ENCODE data around the gene POU3F4. TPM values are rescaled to one million over a fixed set of nuclear protein-coding genes. Genes with fewer than 3 reads are reported as not detected.

Gene POU3F4
- total RNA-seq, 1 donor from 2014 or later: 0.53 TPM

DNA sequence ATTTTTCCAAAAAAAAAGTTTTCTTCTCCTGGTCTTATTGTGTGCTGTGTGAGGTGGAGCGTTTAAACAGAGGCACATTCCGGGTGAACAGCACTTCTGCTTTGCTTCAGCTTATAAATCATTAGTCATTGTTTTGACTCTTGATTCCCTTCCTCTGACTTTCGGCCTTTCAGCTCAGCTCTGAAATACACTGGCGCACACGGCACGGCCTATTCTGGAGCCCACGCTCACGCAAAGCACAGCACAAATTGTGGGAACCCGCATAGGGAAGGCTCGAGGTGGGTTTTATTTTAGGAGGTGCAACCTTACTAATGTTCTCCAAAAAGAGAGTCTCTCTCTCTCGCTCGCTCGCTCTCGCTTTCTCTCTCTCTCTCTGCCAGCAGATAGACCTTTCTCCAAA lies 4.0 kb downstream of the POU3F4 start:
- peaks cover 39% of the 10 kb centered on the region for H3K27me3 Mint-ChIP-seq
- no peak for DNase-seq (ENCODE audit: low spot score, unreplicated experiment)
- no peak for TF ChIP-seq CTCF (IDR thresholded peaks at IDR 0.05; ENCODE audit: unreplicated experiment)
- H3K36me3 Mint-ChIP-seq (ENCODE audit: insufficient read depth): no peaks in the 10 kb centered on the region
- peaks cover 7% of the 10 kb centered on the region for H3K9me3 Mint-ChIP-seq (ENCODE audit: low read depth)
- H3K4me3 Mint-ChIP-seq (ENCODE audit: low read depth): no peak overlapping the region
- no peak overlapping the region for H3K27ac Mint-ChIP-seq
- peaks cover 12% of the 10 kb centered on the region for H3K4me1 Mint-ChIP-seq (ENCODE audit: low read depth)

DNA sequence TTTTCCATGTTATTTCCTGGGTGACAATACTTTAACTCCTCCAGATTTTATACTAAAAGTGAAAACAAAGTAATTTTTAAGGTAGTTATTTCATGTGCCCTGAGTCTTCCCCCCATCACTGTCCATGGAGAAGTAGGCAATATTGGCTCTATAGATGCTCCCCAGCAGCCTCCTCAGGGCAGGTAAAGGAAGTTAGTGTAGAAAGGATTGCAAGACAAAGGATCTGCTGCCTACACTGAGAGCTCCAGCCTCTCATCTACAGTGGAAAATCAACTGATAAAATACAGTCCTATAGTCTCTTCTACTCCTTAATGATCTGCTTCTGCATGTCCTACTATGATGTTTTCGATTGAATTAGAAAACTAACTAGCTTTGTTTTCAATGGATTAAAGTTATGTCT lies 8.5 kb downstream of the POU3F4 start:
- H3K4me1 Mint-ChIP-seq (ENCODE audit: low read depth): peaks cover 2% of the 10 kb centered on the region
- peaks cover 8% of the 10 kb centered on the region for H3K9me3 Mint-ChIP-seq (ENCODE audit: low read depth)
- no peak overlapping the region for H3K27ac Mint-ChIP-seq
- no peak for DNase-seq (ENCODE audit: low spot score, unreplicated experiment)
- TF ChIP-seq CTCF (IDR thresholded peaks at IDR 0.05; ENCODE audit: unreplicated experiment): no peak
- H3K27me3 Mint-ChIP-seq: peaks cover 10% of the 10 kb centered on the region
- H3K36me3 Mint-ChIP-seq (ENCODE audit: insufficient read depth): no peaks in the 10 kb centered on the region
- no peak overlapping the region for H3K4me3 Mint-ChIP-seq (ENCODE audit: low read depth)

DNA sequence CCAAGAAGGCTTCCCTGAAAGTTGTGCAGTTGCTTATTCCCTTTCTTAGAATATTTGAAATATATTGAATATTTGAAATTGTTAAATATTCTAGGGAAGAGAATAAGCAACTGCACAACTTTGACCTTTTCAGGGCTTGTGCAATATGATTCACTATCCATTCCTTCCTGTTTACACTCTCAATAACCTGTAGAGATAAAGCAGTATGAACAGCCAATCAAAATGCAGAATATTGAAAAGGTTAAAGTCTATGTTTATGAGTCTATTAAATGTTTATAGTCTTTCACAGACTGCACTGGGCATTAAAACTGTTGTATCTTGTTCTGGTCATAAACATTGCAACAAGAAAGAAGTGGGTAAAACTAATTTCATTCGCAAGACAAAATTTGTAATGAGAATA lies 13.8 kb downstream of the POU3F4 start:
- Mint-ChIP-seq H3K4me1 (ENCODE audit: low read depth) (no peaks in the 10 kb centered on the region), H3K9me3 (ENCODE audit: low read depth) (peaks cover 14% of the 10 kb centered on the region), H3K4me3 (ENCODE audit: low read depth) (no peak overlapping the region), H3K36me3 (ENCODE audit: insufficient read depth) (no peaks in the 10 kb centered on the region), H3K27me3 (no peaks in the 10 kb centered on the region), H3K27ac (no peak overlapping the region)
- DNase-seq (ENCODE audit: low spot score, unreplicated experiment): no peak
- TF ChIP-seq CTCF (IDR thresholded peaks at IDR 0.05; ENCODE audit: unreplicated experiment): no peak

DNA sequence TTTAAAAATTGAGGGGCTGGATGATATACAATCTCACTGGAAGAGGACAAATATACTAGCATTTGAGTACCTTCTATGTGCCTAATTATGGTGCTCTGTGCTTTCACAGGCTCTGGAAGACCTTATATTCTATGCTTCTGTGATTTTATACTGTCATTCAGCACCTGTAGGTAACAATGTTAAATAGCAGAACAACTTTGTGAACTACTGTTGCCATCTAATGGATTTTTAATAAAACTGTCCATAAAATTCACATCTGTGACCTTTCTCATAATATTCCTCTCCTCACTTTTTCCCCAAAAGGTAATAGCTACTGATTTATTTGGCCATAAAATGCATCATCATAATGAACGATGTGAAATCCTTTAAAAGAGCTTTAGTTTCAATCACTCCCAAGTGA lies 21.9 kb downstream of the POU3F4 start:
- peaks cover 18% of the 10 kb centered on the region for H3K9me3 Mint-ChIP-seq (ENCODE audit: low read depth)
- H3K36me3 Mint-ChIP-seq (ENCODE audit: insufficient read depth): no peaks in the 10 kb centered on the region
- no peak for TF ChIP-seq CTCF (IDR thresholded peaks at IDR 0.05; ENCODE audit: unreplicated experiment)
- H3K4me1 Mint-ChIP-seq (ENCODE audit: low read depth): no peaks in the 10 kb centered on the region
- DNase-seq (ENCODE audit: low spot score, unreplicated experiment): no peak
- no peaks in the 10 kb centered on the region for H3K27me3 Mint-ChIP-seq
- H3K27ac Mint-ChIP-seq: no peak overlapping the region
- no peak overlapping the region for H3K4me3 Mint-ChIP-seq (ENCODE audit: low read depth)

GRCh38 chrX:83535417-83536196 lies 27.5 kb downstream of the POU3F4 start:
- H3K4me1 Mint-ChIP-seq (ENCODE audit: low read depth): no peaks in the 10 kb centered on the region
- no peaks in the 10 kb centered on the region for H3K36me3 Mint-ChIP-seq (ENCODE audit: insufficient read depth)
- H3K27me3 Mint-ChIP-seq: no peaks in the 10 kb centered on the region
- peaks cover 7% of the 10 kb centered on the region for H3K9me3 Mint-ChIP-seq (ENCODE audit: low read depth)
- H3K27ac Mint-ChIP-seq: no peak overlapping the region
- no peak overlapping the region for H3K4me3 Mint-ChIP-seq (ENCODE audit: low read depth)
- no peak for TF ChIP-seq CTCF (IDR thresholded peaks at IDR 0.05; ENCODE audit: unreplicated experiment)
- DNase-seq (ENCODE audit: low spot score, unreplicated experiment): no peak
